Fibroblast of lung (primary cell): ENCODE data around the gene IBA57.

Experiments
- CTCF ChIP-seq, 2 donors: IDR thresholded peaks in 1 of 2; conservative IDR thresholded peaks in 1 of 2; 1 replicate in 1 of 2; 2 replicates in 1 of 2; pipeline ENCODE4 v1.5.1; 2011 to 2012; ENCODE audit warnings: low read length in 2 of 2, control low read depth in 1 of 2, inconsistent platforms in 1 of 2, low read depth in 1 of 2, mild to moderate bottlenecking in 1 of 2
- EZH2 ChIP-seq: IDR thresholded peaks from 2 replicates; pipeline ENCODE4 v1.5.1; 2012; ENCODE audit warnings: low read length, control low read depth, mild to moderate bottlenecking; ENCODE audit errors: missing control alignments

GRCh38 chr1:228144193-228144992, 21.2 kb upstream of the IBA57 start:
- TF ChIP-seq CTCF (conservative IDR thresholded peaks at IDR 0.05 in 1 of 2, IDR thresholded peaks at IDR 0.05 in 1 of 2; ENCODE audit: low read depth in 1 of 2, low read length in 2 of 2) (no peak), EZH2 (no peak)
